Keratinocyte (primary cell): ENCODE data around the gene MAP1LC3B2.

Experiments
- CTCF ChIP-seq, 3 experiments: IDR thresholded peaks in 1 of 3; conservative IDR thresholded peaks in 1 of 3; optimal IDR thresholded peaks in 1 of 3; 2 replicates in 2 of 3; 3 replicates in 1 of 3; pipeline versions ENCODE3 to v1.5.1; 2011; ENCODE audit warnings: low read length in 3 of 3, mild to moderate bottlenecking in 3 of 3, moderate library complexity in 2 of 3, control low read depth in 1 of 3, inconsistent platforms in 1 of 3; ENCODE audit not compliant: insufficient read depth in 2 of 3; ENCODE audit errors: extremely low read depth in 1 of 3
- EZH2 ChIP-seq: IDR thresholded peaks from one replicate; pipeline ENCODE4 v1.6.1; 2012; ENCODE audit warnings: inconsistent platforms, mild to moderate bottlenecking, low read length, moderate library complexity

- no peak for TF ChIP-seq CTCF (optimal IDR thresholded peaks at IDR 0.05 in 1 of 3, IDR thresholded peaks at IDR 0.05 in 1 of 3, conservative IDR thresholded peaks at IDR 0.05 in 1 of 3; ENCODE audit: extremely low read depth in 1 of 3, insufficient read depth in 2 of 3, low read length in 3 of 3)
- no peak for TF ChIP-seq EZH2
Observed at GRCh38 chr12:116538076-116538591, 21.0 kb upstream of the MAP1LC3B2 start.
